PC-3 (cell line): ENCODE results near the gene ZCCHC14. TPM values are rescaled to one million over a fixed set of nuclear protein-coding genes. Genes with fewer than 3 reads are reported as not detected.

ENCODE experiments used
- ATAC-seq: fragments of 200-7000 bp; cut with Tn5 transposase; 2 replicates; pipeline ENCODE4 v1.9.1; 2020; ENCODE audit warnings: mild to moderate bottlenecking, moderate library complexity
- BruUV-seq: library from RNA; stranded (reverse); fragments of 400-500 nt; replicated peaks from 2 replicates; lab custom pipeline; 2021; lab: Mats Ljungman, UMichigan
- CTCF ChIA-PET: fragments of 300-600 bp; sonication (Branson Sonifier 250); formaldehyde crosslinking; loops from one replicate; lab custom pipeline; 2022; ENCODE audit warnings: antibody characterized with exemption; lab: Charles Lee
- POLR2A ChIA-PET: fragments of 300-600 bp; sonication (Branson Sonifier 250); formaldehyde crosslinking; loops from one replicate; lab custom pipeline; 2022; ENCODE audit warnings: antibody characterized with exemption; ENCODE audit not compliant: unreplicated experiment; lab: Charles Lee
- DNase-seq: peaks from one replicate; pipeline ENCODE4 v3.0.0-alpha.2; 2015
- H2AFZ ChIP-seq: fragments of 300-600 bp; sonication (generic); 2 replicates; pipeline ENCODE4 v1.6.0; 2016; ENCODE audit warnings: antibody characterized with exemption, low read length
- H3F3A ChIP-seq: fragments of 300-600 bp; sonication (generic); one replicate; pipeline ENCODE4 v1.6.0; 2017; ENCODE audit warnings: antibody characterized with exemption, low read length, control low read depth, mild to moderate bottlenecking; ENCODE audit not compliant: unreplicated experiment
- H3K27ac ChIP-seq: fragments of 300-600 bp; sonication (generic); 2 replicates; pipeline ENCODE4 v1.5.1; 2016; ENCODE audit warnings: mild to moderate bottlenecking, low read length
- H3K27me3 ChIP-seq: fragments of 300-600 bp; sonication (generic); 2 replicates; pipeline ENCODE4 v1.6.1; 2016; ENCODE audit warnings: low read length, mixed read lengths
- H3K36me3 ChIP-seq: fragments of 300-600 bp; sonication (generic); 2 replicates; pipeline ENCODE4 v1.6.1; 2016; ENCODE audit warnings: low read depth, mixed run types, low read length, mixed read lengths
- H3K4me1 ChIP-seq: fragments of 300-600 bp; sonication (generic); 2 replicates; pipeline ENCODE4 v1.5.1; 2016; ENCODE audit warnings: low read length; ENCODE audit not compliant: insufficient read depth
- H3K4me2 ChIP-seq: fragments of 300-600 bp; sonication (generic); 2 replicates; pipeline ENCODE4 v1.6.0; 2016; ENCODE audit warnings: low read length
- H3K4me3 ChIP-seq: fragments of 300-600 bp; sonication (generic); 2 replicates; pipeline ENCODE4 v1.5.1; 2016; ENCODE audit warnings: mild to moderate bottlenecking, low read length, mixed read lengths
- H3K79me2 ChIP-seq: fragments of 300-600 bp; sonication (generic); 2 replicates; pipeline ENCODE4 v1.6.1; 2017; ENCODE audit warnings: low read length, mixed read lengths
- H3K9ac ChIP-seq: fragments of 300-600 bp; sonication (generic); 2 replicates; pipeline ENCODE4 v1.6.0; 2016; ENCODE audit warnings: mild to moderate bottlenecking, low read length
- H3K9me2 ChIP-seq: fragments of 300-600 bp; sonication (generic); replicated peaks from 2 replicates; pipeline ENCODE4 v1.6.1; 2016; ENCODE audit warnings: mixed run types, low read length, mixed read lengths
- H3K9me3 ChIP-seq: fragments of 300-600 bp; sonication (generic); 2 replicates; pipeline ENCODE4 v1.6.1; 2016; ENCODE audit warnings: low read length, mixed read lengths
- H4K20me1 ChIP-seq: fragments of 300-600 bp; sonication (generic); 2 replicates; pipeline ENCODE4 v1.6.1; 2016; ENCODE audit warnings: low read length, mixed read lengths
- EZH2 ChIP-seq: fragments of 300-600 bp; sonication (generic); IDR thresholded peaks from one replicate; pipeline ENCODE4 v1.6.1; 2017; ENCODE audit warnings: antibody characterized with exemption, mild to moderate bottlenecking, low read length; ENCODE audit not compliant: unreplicated experiment
- EZH2phosphoT487 ChIP-seq: fragments of 300-600 bp; sonication (generic); IDR thresholded peaks from 2 replicates; pipeline ENCODE4 v1.6.1; 2018; ENCODE audit warnings: mild to moderate bottlenecking, antibody characterized with exemption, low read length, borderline replicate concordance
- intact Hi-C: fragments of 100-400 bp; cut with micrococcal nuclease; formaldehyde crosslinking; loops from 2 replicates; pipeline ENCODE4 v1.9.0; 2023
- total RNA-seq: library from RNA; depleted of rRNA; stranded (reverse); fragments of >200 nt; gene quantifications from 2 replicates; pipeline ENCODE4 v1.2.3, GENCODE V29; 2014
- TF ChIP-seq, protein P1 (sequence below): fragments of 300-600 bp; sonication (generic); conservative IDR thresholded peaks from 2 replicates; pipeline ENCODE4 v1.5.1; 2017; ENCODE audit warnings: antibody characterized with exemption, low read depth, mild to moderate bottlenecking, low read length

Gene ZCCHC14
- total RNA-seq, 1 experiment from 2014 or later, result 5.3 TPM

DNA sequence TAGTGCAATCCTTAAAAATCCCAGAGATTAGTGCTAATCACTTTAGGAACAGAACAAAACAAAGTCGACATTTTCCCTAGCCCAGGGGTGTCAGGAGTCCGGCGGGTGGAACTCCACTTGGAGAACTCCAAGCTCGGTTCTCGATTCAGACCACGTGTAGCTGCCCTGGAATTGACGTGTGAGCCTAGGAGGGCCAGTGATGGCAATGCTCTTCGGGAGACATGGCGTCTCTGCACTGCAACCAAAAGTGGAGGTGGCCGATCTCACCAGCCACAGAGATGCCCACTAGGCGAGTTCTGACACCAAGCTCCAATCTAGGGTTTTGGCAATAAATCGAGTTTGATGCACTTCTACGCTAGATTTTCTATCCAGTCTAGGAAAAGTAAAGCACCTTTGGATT, 83.0 kb downstream of the ZCCHC14 start:
- POLR2A ChIA-PET, result no interaction called here
- H3K9me3 ChIP-seq, result no peaks in the 10 kb centered on the region
- intact Hi-C loops, result loop anchor here (10.0 kb wide), 1 partner anchor 55 kb away; no protein-coding TSS in a partner anchor
- H3K27ac ChIP-seq, result no peak overlapping the region
- DNase-seq, result no peak
- TF ChIP-seq, protein P1, sequence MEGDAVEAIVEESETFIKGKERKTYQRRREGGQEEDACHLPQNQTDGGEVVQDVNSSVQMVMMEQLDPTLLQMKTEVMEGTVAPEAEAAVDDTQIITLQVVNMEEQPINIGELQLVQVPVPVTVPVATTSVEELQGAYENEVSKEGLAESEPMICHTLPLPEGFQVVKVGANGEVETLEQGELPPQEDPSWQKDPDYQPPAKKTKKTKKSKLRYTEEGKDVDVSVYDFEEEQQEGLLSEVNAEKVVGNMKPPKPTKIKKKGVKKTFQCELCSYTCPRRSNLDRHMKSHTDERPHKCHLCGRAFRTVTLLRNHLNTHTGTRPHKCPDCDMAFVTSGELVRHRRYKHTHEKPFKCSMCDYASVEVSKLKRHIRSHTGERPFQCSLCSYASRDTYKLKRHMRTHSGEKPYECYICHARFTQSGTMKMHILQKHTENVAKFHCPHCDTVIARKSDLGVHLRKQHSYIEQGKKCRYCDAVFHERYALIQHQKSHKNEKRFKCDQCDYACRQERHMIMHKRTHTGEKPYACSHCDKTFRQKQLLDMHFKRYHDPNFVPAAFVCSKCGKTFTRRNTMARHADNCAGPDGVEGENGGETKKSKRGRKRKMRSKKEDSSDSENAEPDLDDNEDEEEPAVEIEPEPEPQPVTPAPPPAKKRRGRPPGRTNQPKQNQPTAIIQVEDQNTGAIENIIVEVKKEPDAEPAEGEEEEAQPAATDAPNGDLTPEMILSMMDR, result no peak
- TF ChIP-seq EZH2 (no peak), EZH2phosphoT487 (no peak)
- H3K4me2 ChIP-seq, result no peak overlapping the region
- CTCF ChIA-PET, result no interaction called here
- H3K27me3 ChIP-seq, result no peaks in the 10 kb centered on the region
- no peaks in the 10 kb centered on the region; the same call in 1 of the 2 replicates for H3K36me3 ChIP-seq
- ATAC-seq, result no peak
- H3K4me3 ChIP-seq, result no peak overlapping the region
- no peaks in the 10 kb centered on the region for H4K20me1 ChIP-seq
- no peak overlapping the region for H3K9ac ChIP-seq
- no peaks in the 10 kb centered on the region for H3K9me2 ChIP-seq
- H3K4me1 ChIP-seq, result no peaks in the 10 kb centered on the region
- BruUV-seq, result no TSS peak
- H3F3A ChIP-seq, result no peaks in the 10 kb centered on the region
- H2AFZ ChIP-seq, result no peak overlapping the region
- H3K79me2 ChIP-seq, result no peaks in the 10 kb centered on the region

DNA sequence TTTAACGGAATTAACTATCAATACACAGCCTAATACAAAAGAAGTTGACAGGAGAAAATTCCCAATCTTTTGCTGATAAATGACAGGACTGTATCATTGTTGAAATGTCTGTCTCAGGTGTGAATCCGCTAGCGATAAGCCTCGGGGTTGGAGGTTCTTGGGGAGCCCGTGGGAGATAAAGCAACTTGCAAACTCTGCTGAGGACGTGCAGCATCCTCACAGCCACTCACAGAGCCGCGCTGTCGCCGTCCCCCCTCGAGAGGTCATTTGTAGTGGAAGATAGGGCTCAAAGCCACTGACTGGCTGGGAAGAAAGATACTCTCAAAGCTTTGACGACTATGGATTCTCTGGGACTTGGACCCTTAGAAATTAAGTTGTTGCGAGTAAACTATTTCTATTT, 83.7 kb downstream of the ZCCHC14 start:
- ATAC-seq, result no peak
- no peaks in the 10 kb centered on the region for H3K27me3 ChIP-seq
- no peaks in the 10 kb centered on the region for H4K20me1 ChIP-seq
- no peak overlapping the region for H3K9ac ChIP-seq
- H3F3A ChIP-seq, result no peaks in the 10 kb centered on the region
- H3K9me2 ChIP-seq, result no peaks in the 10 kb centered on the region
- no peaks in the 10 kb centered on the region for H3K79me2 ChIP-seq
- no peaks in the 10 kb centered on the region; the same call in 1 of the 2 replicates for H3K36me3 ChIP-seq
- CTCF ChIA-PET, result no interaction called here
- POLR2A ChIA-PET, result no interaction called here
- H3K4me2 ChIP-seq, result no peak overlapping the region
- no peaks in the 10 kb centered on the region for H3K4me1 ChIP-seq
- DNase-seq, result no peak
- intact Hi-C loops, result no loop called here
- H2AFZ ChIP-seq, result no peak overlapping the region
- no peak overlapping the region for H3K4me3 ChIP-seq
- no peak for TF ChIP-seq EZH2phosphoT487
- TF ChIP-seq, protein P1, result no peak
- TF ChIP-seq EZH2, result no peak
- no peaks in the 10 kb centered on the region for H3K9me3 ChIP-seq
- H3K27ac ChIP-seq, result no peak overlapping the region
- BruUV-seq, result no TSS peak

GRCh38 chr16:87407511-87408112, 85.2 kb downstream of the ZCCHC14 start:
- Histone ChIP-seq H3K79me2 (no peaks in the 10 kb centered on the region), H3K9ac (no peak overlapping the region), H3K27me3 (no peaks in the 10 kb centered on the region), H3K9me3 (no peaks in the 10 kb centered on the region), H3K4me3 (no peak overlapping the region), H3K9me2 (no peaks in the 10 kb centered on the region), H3K36me3 (no peaks in the 10 kb centered on the region; the same call in 1 of the 2 replicates), H3K4me1 (no peaks in the 10 kb centered on the region), H3K27ac (no peak overlapping the region), H4K20me1 (no peaks in the 10 kb centered on the region), H3F3A (no peaks in the 10 kb centered on the region), H3K4me2 (no peak overlapping the region), H2AFZ (no peak overlapping the region)
- CTCF ChIA-PET, result no interaction called here
- no peak for TF ChIP-seq EZH2
- TF ChIP-seq, protein P1, result no peak
- no peak for TF ChIP-seq EZH2phosphoT487
- POLR2A ChIA-PET, result no interaction called here
- BruUV-seq, result no TSS peak
- ATAC-seq (no peak), DNase-seq (peak; percentile 7)
- intact Hi-C loops, result no loop called here
